GM21576 (cell line): ENCODE results near the gene RASGEF1C.

Experiments used
- ATAC-seq: cut with Tn5 transposase; IDR thresholded peaks from one replicate; pipeline ENCODE4 v1.9.1; 2021; ENCODE audit warnings: mild to moderate bottlenecking, moderate library complexity; ENCODE audit not compliant: unreplicated experiment

RASGEF1C gene

GRCh38 chr5:180160789-180161188 lies 48.2 kb downstream of the RASGEF1C start:
- no peak for ATAC-seq

- no peak for ATAC-seq
These were observed 48.8 kb downstream of the RASGEF1C start for GRCh38 chr5:180160215-180160614.

- ATAC-seq, result no peak
These were observed 49.3 kb downstream of the RASGEF1C start for GRCh38 chr5:180159756-180160155.

- ATAC-seq, result no peak
These were observed 51.1 kb downstream of the RASGEF1C start for GRCh38 chr5:180157866-180158265.

- ATAC-seq, result no peak
These were observed 52.9 kb downstream of the RASGEF1C start for GRCh38 chr5:180156141-180156540.

- ATAC-seq, result no peak
These were observed 53.6 kb downstream of the RASGEF1C start for GRCh38 chr5:180155365-180155926.

GRCh38 chr5:180154821-180155364 lies 54.1 kb downstream of the RASGEF1C start:
- no peak for ATAC-seq

GRCh38 chr5:180153991-180154390 lies 55.0 kb downstream of the RASGEF1C start:
- no peak for ATAC-seq

- no peak for ATAC-seq
These were observed 55.9 kb downstream of the RASGEF1C start for GRCh38 chr5:180153099-180153498.

GRCh38 chr5:180143656-180144364 lies 65.2 kb downstream of the RASGEF1C start:
- no peak for ATAC-seq

- no peak for ATAC-seq
These were observed 66.0 kb downstream of the RASGEF1C start for GRCh38 chr5:180142824-180143610.

GRCh38 chr5:180142021-180142765 lies 66.8 kb downstream of the RASGEF1C start:
- ATAC-seq, result no peak

- ATAC-seq, result no peak
These were observed 67.8 kb downstream of the RASGEF1C start for GRCh38 chr5:180141068-180141660.

GRCh38 chr5:180140571-180140970 lies 68.4 kb downstream of the RASGEF1C start:
- ATAC-seq, result no peak

- ATAC-seq, result no peak
These were observed 68.9 kb downstream of the RASGEF1C start for GRCh38 chr5:180140079-180140554.

- ATAC-seq, result no peak
These were observed 69.3 kb downstream of the RASGEF1C start for GRCh38 chr5:180139731-180140055.

GRCh38 chr5:180138976-180139730 lies 69.9 kb downstream of the RASGEF1C start:
- no peak for ATAC-seq

- no peak for ATAC-seq
These were observed 70.6 kb downstream of the RASGEF1C start for GRCh38 chr5:180138214-180138975.
